Neural progenitor cell (in vitro differentiated cells): ENCODE measurements around the gene HS3ST2. TPM values are rescaled to one million over a fixed set of nuclear protein-coding genes. Genes with fewer than 3 reads are reported as not detected.
"Not testable (repeated sequence)": the region's sequence is repeated elsewhere in the genome, so short reads cannot be mapped to it uniquely, and the experiment has no call there.

Source experiments
- DNase-seq: peaks from one replicate; pipeline ENCODE4 v3.0.0-alpha.2; 2016; ENCODE audit warnings: low spot score
- H2AFZ ChIP-seq: fragments of 200-600 bp; sonication (generic); replicated peaks from 2 replicates; pipeline ENCODE4 v1.6.1; 2016; ENCODE audit warnings: antibody characterized with exemption
- H3F3A ChIP-seq: fragments of 200-600 bp; sonication (generic); 2 replicates; pipeline ENCODE4 v1.6.1; 2016; ENCODE audit warnings: antibody characterized with exemption, low read depth
- H3K27ac ChIP-seq: fragments of 200-600 bp; sonication (generic); 2 replicates; pipeline ENCODE4 v1.5.1; 2016; ENCODE audit warnings: mild to moderate bottlenecking
- H3K27me3 ChIP-seq: fragments of 200-600 bp; sonication (generic); 2 replicates; pipeline ENCODE4 v1.6.1; 2016; ENCODE audit warnings: mild to moderate bottlenecking, moderate library complexity
- H3K36me3 ChIP-seq: fragments of 200-600 bp; sonication (generic); 2 replicates; pipeline ENCODE4 v1.5.1; 2016
- H3K4me1 ChIP-seq: fragments of 200-600 bp; sonication (generic); 2 replicates; pipeline ENCODE4 v1.6.1; 2016; ENCODE audit warnings: mixed run types
- H3K4me2 ChIP-seq: fragments of 200-600 bp; sonication (generic); 2 replicates; pipeline ENCODE4 v1.6.1; 2016
- H3K4me3 ChIP-seq: fragments of 200-600 bp; sonication (generic); 2 replicates; pipeline ENCODE4 v1.5.1; 2016
- H3K79me2 ChIP-seq: fragments of 200-600 bp; sonication (generic); 2 replicates; pipeline ENCODE4 v1.6.1; 2016; ENCODE audit warnings: low read depth
- H3K9ac ChIP-seq: fragments of 200-600 bp; sonication (generic); 2 replicates; pipeline ENCODE4 v1.6.1; 2016
- H3K9me3 ChIP-seq: fragments of 200-600 bp; sonication (generic); 2 replicates; pipeline ENCODE4 v1.5.1; 2016; ENCODE audit warnings: low read depth
- H4K20me1 ChIP-seq: fragments of 200-600 bp; sonication (generic); 2 replicates; pipeline ENCODE4 v1.6.1; 2016; ENCODE audit warnings: low read depth
- H3K27ac Mint-ChIP-seq: 3 replicates; pipeline ENCODE4 v1.8.0; 2021; ENCODE audit warnings: mixed read lengths
- H3K27me3 Mint-ChIP-seq: 2 replicates; pipeline ENCODE4 v1.8.0; 2022; ENCODE audit warnings: low read depth, mild to moderate bottlenecking, inconsistent platforms, moderate library complexity, mixed read lengths; ENCODE audit not compliant: insufficient read depth
- H3K36me3 Mint-ChIP-seq: 3 replicates; pipeline ENCODE4 v1.8.0; 2021; ENCODE audit warnings: mixed read lengths
- H3K4me1 Mint-ChIP-seq: 3 replicates; pipeline ENCODE4 v1.8.0; 2021; ENCODE audit warnings: mixed read lengths
- H3K4me3 Mint-ChIP-seq: 3 replicates; pipeline ENCODE4 v1.8.0; 2021; ENCODE audit warnings: mild to moderate bottlenecking, moderate library complexity, mixed read lengths
- H3K9me3 Mint-ChIP-seq: 3 replicates; pipeline ENCODE4 v1.8.0; 2020; ENCODE audit warnings: mixed read lengths
- EZH2 ChIP-seq: fragments of 200-600 bp; sonication (generic); IDR thresholded peaks from 2 replicates; pipeline ENCODE4 v1.6.1; 2017; ENCODE audit warnings: antibody characterized with exemption, mild to moderate bottlenecking, moderate library complexity
- EZH2phosphoT487 ChIP-seq: fragments of 200-600 bp; sonication (generic); IDR thresholded peaks from 2 replicates; pipeline ENCODE4 v1.6.1; 2017; ENCODE audit warnings: antibody characterized with exemption
- total RNA-seq: library from RNA; depleted of rRNA; stranded (reverse); fragments of >200 nt; gene quantifications from 2 replicates; pipeline ENCODE4 v1.2.3, GENCODE V29; 2015; ENCODE audit warnings: low replicate concordance
- TF ChIP-seq, protein P1 (sequence below): fragments of 200-600 bp; sonication (generic); IDR thresholded peaks from 2 replicates; pipeline ENCODE4 v1.5.1; 2017; ENCODE audit warnings: antibody characterized with exemption, mild to moderate bottlenecking

Gene HS3ST2
- total RNA-seq, 1 donor from 2014 or later = not detected

DNA sequence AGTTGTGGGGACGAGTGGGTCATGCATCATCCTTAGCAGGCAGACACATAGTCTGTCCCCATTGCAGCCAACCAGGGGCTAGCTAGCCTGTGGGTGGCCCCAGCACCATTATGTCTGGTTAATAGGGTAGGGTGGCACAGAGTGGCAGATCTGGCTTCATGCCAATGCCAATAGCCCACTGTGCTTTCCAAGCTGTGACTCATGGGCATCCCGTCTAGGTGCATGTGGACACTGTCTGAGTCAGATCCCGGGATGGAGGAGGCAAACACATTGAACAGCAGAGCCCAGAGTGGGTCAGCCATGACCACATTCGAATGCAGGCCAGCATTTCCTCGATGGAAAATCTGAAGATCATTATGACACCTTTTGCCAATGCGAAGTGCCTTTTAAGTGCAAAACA lies 2.5 kb downstream of the HS3ST2 start:
- H3K36me3 ChIP-seq = no peaks in the 10 kb centered on the region
- no peak overlapping the region for H3K4me3 ChIP-seq
- H2AFZ ChIP-seq = no peak overlapping the region
- H3K9me3 Mint-ChIP-seq = no peaks in the 10 kb centered on the region
- no peak overlapping the region for H3K9ac ChIP-seq
- no peak overlapping the region for H3K27ac ChIP-seq
- peaks cover 7% of the 10 kb centered on the region for H3K4me1 ChIP-seq
- no peaks in the 10 kb centered on the region for H3K9me3 ChIP-seq
- H3K27me3 ChIP-seq = peaks cover 72% of the 10 kb centered on the region
- peaks cover 62% of the 10 kb centered on the region for H3K27me3 Mint-ChIP-seq
- DNase-seq = no peak
- H3K79me2 ChIP-seq = no peaks in the 10 kb centered on the region
- H3K27ac Mint-ChIP-seq = no peak overlapping the region
- no peaks in the 10 kb centered on the region for H3F3A ChIP-seq
- H3K4me2 ChIP-seq = no peak overlapping the region
- no peaks in the 10 kb centered on the region for H3K36me3 Mint-ChIP-seq
- peaks cover 35% of the 10 kb centered on the region for H4K20me1 ChIP-seq
- no peak overlapping the region for H3K4me3 Mint-ChIP-seq
- H3K4me1 Mint-ChIP-seq = peaks cover 10% of the 10 kb centered on the region
- TF ChIP-seq, protein P1, sequence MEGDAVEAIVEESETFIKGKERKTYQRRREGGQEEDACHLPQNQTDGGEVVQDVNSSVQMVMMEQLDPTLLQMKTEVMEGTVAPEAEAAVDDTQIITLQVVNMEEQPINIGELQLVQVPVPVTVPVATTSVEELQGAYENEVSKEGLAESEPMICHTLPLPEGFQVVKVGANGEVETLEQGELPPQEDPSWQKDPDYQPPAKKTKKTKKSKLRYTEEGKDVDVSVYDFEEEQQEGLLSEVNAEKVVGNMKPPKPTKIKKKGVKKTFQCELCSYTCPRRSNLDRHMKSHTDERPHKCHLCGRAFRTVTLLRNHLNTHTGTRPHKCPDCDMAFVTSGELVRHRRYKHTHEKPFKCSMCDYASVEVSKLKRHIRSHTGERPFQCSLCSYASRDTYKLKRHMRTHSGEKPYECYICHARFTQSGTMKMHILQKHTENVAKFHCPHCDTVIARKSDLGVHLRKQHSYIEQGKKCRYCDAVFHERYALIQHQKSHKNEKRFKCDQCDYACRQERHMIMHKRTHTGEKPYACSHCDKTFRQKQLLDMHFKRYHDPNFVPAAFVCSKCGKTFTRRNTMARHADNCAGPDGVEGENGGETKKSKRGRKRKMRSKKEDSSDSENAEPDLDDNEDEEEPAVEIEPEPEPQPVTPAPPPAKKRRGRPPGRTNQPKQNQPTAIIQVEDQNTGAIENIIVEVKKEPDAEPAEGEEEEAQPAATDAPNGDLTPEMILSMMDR = no peak
- TF ChIP-seq EZH2 = no peak
- no peak for TF ChIP-seq EZH2phosphoT487

DNA sequence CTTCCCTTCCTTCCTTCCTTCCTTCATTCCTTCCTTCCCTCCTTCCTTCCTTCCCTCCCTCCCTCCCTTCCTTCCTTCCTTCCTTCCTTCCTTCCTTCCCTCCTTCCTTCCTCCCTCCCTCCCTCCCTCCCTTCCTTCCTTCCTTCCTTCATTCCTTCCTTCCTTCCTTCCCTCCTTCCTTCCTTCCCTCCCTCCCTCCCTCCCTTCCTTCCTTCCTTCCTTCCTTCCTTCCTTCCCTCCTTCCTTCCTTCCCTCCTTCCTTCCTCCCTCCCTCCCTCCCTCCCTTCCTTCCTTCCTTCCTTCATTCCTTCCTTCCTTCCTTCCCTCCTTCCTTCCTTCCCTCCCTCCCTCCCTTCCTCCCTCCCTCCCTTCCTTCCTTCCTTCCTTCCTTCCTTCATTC lies 4.8 kb downstream of the HS3ST2 start:
- not testable (repeated sequence) for H2AFZ ChIP-seq, H3K4me3 Mint-ChIP-seq, H3K27ac ChIP-seq, H3K9me3 ChIP-seq, H3F3A ChIP-seq, H3K9me3 Mint-ChIP-seq, H3K27ac Mint-ChIP-seq, DNase-seq, H3K9ac ChIP-seq, H3K4me2 ChIP-seq, H3K4me1 Mint-ChIP-seq, H3K4me1 ChIP-seq, H3K4me3 ChIP-seq, H3K79me2 ChIP-seq, H3K36me3 ChIP-seq, H3K36me3 Mint-ChIP-seq
- H4K20me1 ChIP-seq = peaks cover 19% of the 10 kb centered on the region
- H3K27me3 ChIP-seq = peaks cover 53% of the 10 kb centered on the region
- H3K27me3 Mint-ChIP-seq = peaks cover 39% of the 10 kb centered on the region

DNA sequence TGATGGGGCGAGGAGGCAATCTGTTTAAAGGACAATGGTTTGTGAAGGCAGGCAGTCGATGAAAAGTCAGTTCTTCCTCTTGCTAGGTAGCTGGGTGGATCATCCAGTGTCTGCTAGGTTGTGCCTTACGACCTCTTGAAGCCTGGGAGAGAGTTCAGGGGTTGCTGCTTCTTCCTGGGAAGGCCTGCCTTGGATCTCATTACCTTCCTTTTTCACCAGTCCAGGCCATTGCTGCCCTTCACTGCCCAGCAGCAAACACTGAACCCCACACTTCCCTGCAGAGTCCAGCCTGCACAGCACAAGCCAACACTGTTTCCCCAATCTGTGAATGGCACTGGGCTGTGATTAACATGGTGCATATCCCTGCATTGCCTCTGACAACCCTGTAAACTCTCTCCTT lies 24.7 kb downstream of the HS3ST2 start:
- no peaks in the 10 kb centered on the region for H4K20me1 ChIP-seq
- H3K36me3 ChIP-seq = no peaks in the 10 kb centered on the region
- peaks cover 3% of the 10 kb centered on the region for H3K4me1 Mint-ChIP-seq
- peaks cover 2% of the 10 kb centered on the region for H3K27me3 Mint-ChIP-seq
- H3K27ac Mint-ChIP-seq = peak overlapping the region; percentile 26
- H3K36me3 Mint-ChIP-seq = no peaks in the 10 kb centered on the region
- H3K9ac ChIP-seq = no peak overlapping the region
- TF ChIP-seq, protein P1 = no peak
- TF ChIP-seq EZH2phosphoT487 (no peak), EZH2 (no peak)
- no peak overlapping the region for H3K4me3 Mint-ChIP-seq
- no peaks in the 10 kb centered on the region for H3F3A ChIP-seq
- peak overlapping the region; percentile 31 for H2AFZ ChIP-seq
- H3K4me2 ChIP-seq = no peak overlapping the region
- no peak overlapping the region for H3K4me3 ChIP-seq
- no peaks in the 10 kb centered on the region for H3K79me2 ChIP-seq
- H3K9me3 Mint-ChIP-seq = no peaks in the 10 kb centered on the region
- no peak for DNase-seq
- H3K27ac ChIP-seq = no peak overlapping the region
- no peaks in the 10 kb centered on the region for H3K9me3 ChIP-seq
- H3K27me3 ChIP-seq = no peaks in the 10 kb centered on the region
- H3K4me1 ChIP-seq = peaks cover 8% of the 10 kb centered on the region

GRCh38 chr16:22842031-22842430 lies 28.1 kb downstream of the HS3ST2 start:
- not testable (repeated sequence) for H3K9me3 Mint-ChIP-seq, H3K4me3 Mint-ChIP-seq, H3K27me3 ChIP-seq, H3K27ac Mint-ChIP-seq, H2AFZ ChIP-seq, H3K4me1 ChIP-seq, H3K79me2 ChIP-seq, H3F3A ChIP-seq, H3K36me3 Mint-ChIP-seq, H3K36me3 ChIP-seq, H3K27ac ChIP-seq, H3K27me3 Mint-ChIP-seq, DNase-seq, H3K9ac ChIP-seq, H3K4me2 ChIP-seq, H3K4me1 Mint-ChIP-seq, H4K20me1 ChIP-seq, H3K4me3 ChIP-seq, H3K9me3 ChIP-seq
